H1 (cell line): Measurements from ENCODE around the gene CALU. TPM values are rescaled to one million over a fixed set of nuclear protein-coding genes. Genes with fewer than 3 reads are reported as not detected.

Source experiments
- CTCF ChIA-PET: fragments of 300-600 bp; sonication (Branson Sonifier 250); formaldehyde crosslinking; loops from one replicate; lab custom pipeline; 2021; ENCODE audit not compliant: partially characterized antibody; lab: Charles Lee
- POLR2A ChIA-PET: fragments of 300-600 bp; sonication (Branson Sonifier 250); formaldehyde crosslinking; loops from one replicate; lab custom pipeline; 2021; ENCODE audit warnings: inconsistent platforms; ENCODE audit not compliant: partially characterized antibody; lab: Charles Lee
- DNase-seq, 2 experiments: peaks; one replicate each; pipeline versions ENCODE4 v3.0.0 to v3.0.0-alpha.2; 2010 to 2022; ENCODE audit warnings: low spot score in 2 of 2, low read depth in 1 of 2, mixed read lengths in 1 of 2
- FAIRE-seq: peaks from 2 replicates; lab custom pipeline; 2011; peaks lifted over from hg19 to GRCh38; lab: Jason Lieb, UNC
- H2AFZ ChIP-seq: 2 replicates; pipeline ENCODE4 v1.8.1; 2012; ENCODE audit warnings: low read length, inconsistent platforms
- H2AK5ac ChIP-seq: 2 replicates; pipeline ENCODE4 v1.6.1; 2013; ENCODE audit warnings: low read depth, low read length
- H2BK120ac ChIP-seq: replicated peaks from 2 replicates; pipeline ENCODE3; 2013; ENCODE audit warnings: low read depth, low read length, inconsistent platforms
- H2BK12ac ChIP-seq: 2 replicates; pipeline ENCODE4 v1.6.1; 2013; ENCODE audit warnings: low read depth, low read length
- H2BK15ac ChIP-seq: 2 replicates; pipeline ENCODE4 v1.6.1; 2013; ENCODE audit warnings: low read length
- H2BK20ac ChIP-seq: 2 replicates; pipeline ENCODE4 v1.6.1; 2013; ENCODE audit warnings: low read length
- H2BK5ac ChIP-seq: 2 replicates; pipeline ENCODE4 v1.6.1; 2013; ENCODE audit warnings: low read depth, low read length
- H3K14ac ChIP-seq: 2 replicates; pipeline ENCODE4 v1.6.1; 2013; ENCODE audit warnings: inconsistent platforms; ENCODE audit not compliant: insufficient read length
- H3K18ac ChIP-seq: 2 replicates; pipeline ENCODE4 v1.6.1; 2013; ENCODE audit warnings: low read length; ENCODE audit errors: extremely low read depth
- H3K23ac ChIP-seq: 2 replicates; pipeline ENCODE4 v1.6.1; 2013; ENCODE audit warnings: inconsistent platforms; ENCODE audit not compliant: insufficient read length
- H3K23me2 ChIP-seq: 2 replicates; pipeline ENCODE4 v1.6.1; 2013; ENCODE audit warnings: low read depth, low read length
- H3K27ac ChIP-seq: 2 replicates; pipeline ENCODE4 v1.6.1; 2011; ENCODE audit warnings: low read depth, low read length, inconsistent platforms
- H3K27me3 ChIP-seq, 4 experiments: replicated peaks in 1 of 4; 1 replicate in 1 of 4; 2 replicates in 3 of 4; pipeline versions ENCODE4 v1.6.1 to v1.8.1; 2011 to 2013; ENCODE audit warnings: low read length in 3 of 4, mild to moderate bottlenecking in 3 of 4, inconsistent platforms in 2 of 4, mixed read lengths in 2 of 4, moderate library complexity in 1 of 4; ENCODE audit not compliant: control insufficient read depth in 3 of 4, insufficient read depth in 3 of 4; ENCODE audit errors: extremely low read depth in 1 of 4
- H3K36me3 ChIP-seq, 4 experiments: 2 replicates each; pipeline versions ENCODE4 v1.6.1 to v1.8.1; 2011 to 2013; ENCODE audit warnings: mild to moderate bottlenecking in 4 of 4, low read length in 3 of 4, moderate library complexity in 2 of 4, control low read depth in 1 of 4, inconsistent platforms in 1 of 4; ENCODE audit not compliant: insufficient read depth in 4 of 4, control insufficient read depth in 2 of 4
- H3K4ac ChIP-seq: replicated peaks from 2 replicates; pipeline ENCODE3; 2013; ENCODE audit warnings: low read length, low read depth, mixed read lengths, inconsistent platforms; ENCODE audit not compliant: insufficient read length
- H3K4me1 ChIP-seq, 4 experiments: replicated peaks in 1 of 4; 1 replicate in 1 of 4; 2 replicates in 3 of 4; pipeline versions ENCODE4 v1.6.1 to v1.8.1; 2011 to 2013; ENCODE audit warnings: low read length in 3 of 4, inconsistent platforms in 2 of 4, mixed read lengths in 1 of 4; ENCODE audit not compliant: insufficient read depth in 4 of 4, control insufficient read depth in 3 of 4
- H3K4me2 ChIP-seq, 2 experiments: 2 replicates each; pipeline versions ENCODE4 v1.6.1 to v1.8.1; 2011 to 2013; ENCODE audit warnings: low read depth in 2 of 2, low read length in 2 of 2, control low read depth in 1 of 2, inconsistent platforms in 1 of 2, mild to moderate bottlenecking in 1 of 2; ENCODE audit not compliant: insufficient read depth in 1 of 2
- H3K4me3 ChIP-seq, 4 experiments: fragments of 200-600, 300-600 bp in 1 of 4; sonication (generic), shearing (Covaris generic), sonication (Bioruptor Twin) in 1 of 4; 2 replicates each; pipeline versions ENCODE4 v1.5.1 to v1.8.1; 2011 to 2016; ENCODE audit warnings: low read length in 4 of 4, low read depth in 3 of 4, control low read depth in 2 of 4, inconsistent platforms in 2 of 4, mild to moderate bottlenecking in 2 of 4, mixed read lengths in 1 of 4, moderate library complexity in 1 of 4; ENCODE audit not compliant: insufficient read depth in 2 of 4; ENCODE audit errors: extremely low read depth in 1 of 4
- H3K56ac ChIP-seq: replicated peaks from 2 replicates; pipeline ENCODE3; 2013; ENCODE audit warnings: low read depth, mild to moderate bottlenecking, mixed read lengths, low read length, inconsistent platforms; ENCODE audit not compliant: insufficient read length
- H3K79me1 ChIP-seq: 2 replicates; pipeline ENCODE4 v1.6.1; 2013; ENCODE audit warnings: low read depth, low read length, control low read depth
- H3K79me2 ChIP-seq, 2 experiments: 2 replicates each; pipeline versions ENCODE4 v1.6.1 to v1.8.1; 2012 to 2013; ENCODE audit warnings: low read length in 2 of 2, mild to moderate bottlenecking in 2 of 2, inconsistent platforms in 1 of 2; ENCODE audit not compliant: insufficient read depth in 2 of 2, control insufficient read depth in 1 of 2
- H3K9ac ChIP-seq, 4 experiments: replicated peaks in 1 of 4; 1 replicate in 1 of 4; 2 replicates in 3 of 4; pipeline versions ENCODE4 v1.6.1 to v1.8.1; 2011 to 2013; ENCODE audit warnings: low read depth in 3 of 4, low read length in 3 of 4, control low read depth in 2 of 4, mild to moderate bottlenecking in 2 of 4, moderate library complexity in 2 of 4, inconsistent platforms in 1 of 4; ENCODE audit errors: extremely low read depth in 1 of 4
- H3K9me3 ChIP-seq, 2 experiments: 2 replicates each; pipeline versions ENCODE4 v1.6.1 to v1.8.1; 2012 to 2013; ENCODE audit warnings: mild to moderate bottlenecking in 2 of 2, moderate library complexity in 2 of 2, control low read depth in 1 of 2, inconsistent platforms in 1 of 2, low read depth in 1 of 2, low read length in 1 of 2, mixed read lengths in 1 of 2; ENCODE audit not compliant: insufficient read depth in 2 of 2
- H4K20me1 ChIP-seq, 2 experiments: replicated peaks in 1 of 2; 2 replicates each; pipeline versions ENCODE3 to v1.8.1; 2011 to 2013; ENCODE audit warnings: inconsistent platforms in 2 of 2, low read length in 2 of 2, mild to moderate bottlenecking in 1 of 2; ENCODE audit not compliant: insufficient read depth in 2 of 2, control insufficient read depth in 1 of 2
- H4K5ac ChIP-seq: 2 replicates; pipeline ENCODE4 v1.6.1; 2013; ENCODE audit warnings: low read length, low read depth, mixed read lengths, inconsistent platforms; ENCODE audit not compliant: insufficient read length
- H4K8ac ChIP-seq: 2 replicates; pipeline ENCODE4 v1.8.0; 2013; ENCODE audit warnings: mild to moderate bottlenecking, moderate library complexity, low read length, inconsistent platforms; ENCODE audit not compliant: insufficient read depth; ENCODE audit errors: extremely low read depth
- H4K91ac ChIP-seq: replicated peaks from 2 replicates; pipeline ENCODE3; 2013; ENCODE audit warnings: low read length, mixed read lengths, inconsistent platforms; ENCODE audit not compliant: insufficient read length
- MAFK ChIP-seq: IDR thresholded peaks from 2 replicates; pipeline ENCODE4 v1.6.1; 2012; ENCODE audit warnings: low read depth, mild to moderate bottlenecking, improper control_type of control experiment, low read length
- SIN3A ChIP-seq, 2 experiments: IDR thresholded peaks in 1 of 2; conservative IDR thresholded peaks in 1 of 2; 2 replicates each; pipeline ENCODE4 v1.6.1; 2011 to 2012; ENCODE audit warnings: low read length in 2 of 2, improper control_type of control experiment in 1 of 2, low read depth in 1 of 2, mild to moderate bottlenecking in 1 of 2
- SIX5 ChIP-seq: IDR thresholded peaks from 2 replicates; pipeline ENCODE4 v1.6.1; 2011; ENCODE audit warnings: mild to moderate bottlenecking, low read depth, low read length
- SP4 ChIP-seq: IDR thresholded peaks from 2 replicates; pipeline ENCODE4 v1.6.1; 2012; ENCODE audit warnings: low read length, inconsistent platforms
- SUZ12 ChIP-seq: fragments of 200-600 bp; sonication (generic); IDR thresholded peaks from 2 replicates; pipeline ENCODE4 v1.6.1; 2012; ENCODE audit warnings: mild to moderate bottlenecking, inconsistent platforms, low read length, moderate library complexity, mixed read lengths
- TAF1 ChIP-seq: IDR thresholded peaks from 2 replicates; pipeline ENCODE4 v1.6.1; 2011; ENCODE audit warnings: mild to moderate bottlenecking, low read depth, low read length
- TBP ChIP-seq: IDR thresholded peaks from 2 replicates; pipeline ENCODE4 v1.6.1; 2011; ENCODE audit warnings: low read depth, low read length, improper control_type of control experiment
- WGBS, 2 experiments: shearing (Covaris generic) in 1 of 2; methylation state at CpG; one replicate each; pipeline versions ENCODE4 v1.1.6 to v1.1.7; 2013 to 2015; ENCODE audit warnings: low lambda C conversion rate in 2 of 2, mixed read lengths in 2 of 2, inconsistent platforms in 1 of 2, low coverage in 1 of 2, missing lambda C conversion rate in 1 of 2; ENCODE audit not compliant: insufficient replicate concordance in 2 of 2, insufficient coverage in 1 of 2, insufficient read length in 1 of 2; ENCODE audit errors: extremely low coverage in 1 of 2, missing lambda C conversion rate in 1 of 2; 5-methylcytosine and 5-hydroxymethylcytosine counted together
- long read RNA-seq, 2 experiments: library from RNA in 1 of 2; library from capped mRNA in 1 of 2; stranded (forward); transcript quantifications; one replicate each; pipeline ENCODE4 v2.0.0, GENCODE V29; 2021; ENCODE audit warnings: inconsistent platforms in 1 of 2
- polyA minus RNA-seq, 3 experiments: library from RNA; depleted of rRNA, polyadenylated mRNA; stranded (reverse); fragments of >200 nt; gene quantifications; 1 replicate in 2 of 3; 2 replicates in 1 of 3; pipeline ENCODE4 v1.2.3, GENCODE V29; 2011
- polyA plus RNA-seq, 7 experiments: library from polyadenylated mRNA; depleted of rRNA in 3 of 7; stranded (reverse) in 5 of 7; unstranded in 2 of 7; fragments of >200 nt in 5 of 7; fragments of 200-250 nt in 2 of 7; gene quantifications; 1 replicate in 5 of 7; 2 replicates in 1 of 7; 4 replicates in 1 of 7; pipeline versions ENCODE4 v1.2.1 to v1.2.3, GENCODE V29; 2011 to 2013; ENCODE audit warnings: missing spikeins in 2 of 7, mixed read lengths in 2 of 7
- total RNA-seq: library from RNA; stranded (reverse); fragmentation: NEBNext Ultra II Directional; extraction: Animal tissue kit (Norgen Biotek cat#: 25700); gene quantifications from 2 replicates; pipeline ENCODE4 v1.2.1, GENCODE V29; 2021

Gene CALU
- total RNA-seq: 169 and 170 TPM in 2 replicates
- polyA plus RNA-seq (2011; rRNA removed): 36.2 and 67.2 TPM in 2 replicates
- 86.8 TPM for polyA plus RNA-seq (2011; cell fraction: cytosol; rRNA removed)
- polyA plus RNA-seq (2011; cell fraction: nucleus; rRNA removed): 24.5 TPM
- 111 to 179 TPM (median 130 TPM) in 4 replicates for polyA plus RNA-seq (2012, experiment 1 of 2)
- 16.1 TPM for polyA plus RNA-seq (2012, experiment 2 of 2)
- polyA plus RNA-seq (2013, experiment 1 of 2): 264 TPM
- polyA plus RNA-seq (2013, experiment 2 of 2): 334 TPM
- polyA minus RNA-seq (2011; rRNA and poly(A)+ RNA removed): 66.5 and 93.6 TPM in 2 replicates
- polyA minus RNA-seq (2011; cell fraction: cytosol; rRNA and poly(A)+ RNA removed): 59.4 TPM
- polyA minus RNA-seq (2011; cell fraction: nucleus; rRNA and poly(A)+ RNA removed): 47.6 TPM
- long read RNA-seq, experiment 1, transcript CALU-201 (7 exons, 3,357 nt): major isoform, 7 of 146 reads
- long read RNA-seq, experiment 1, partial matches to known transcripts: 133 of 146 reads
- long read RNA-seq, experiment 1, other reads (novel, unspliced or antisense): 3 of 146 reads
- long read RNA-seq, experiment 2, transcript CALU-201 (7 exons, 3,357 nt): major isoform, 152 of 225 reads
- long read RNA-seq, experiment 2, transcript CALU-202 (7 exons, 2,438 nt): minor isoform, 33 of 225 reads
- long read RNA-seq, experiment 2, partial matches to known transcripts: 23 of 225 reads
- long read RNA-seq, experiment 2, other reads (novel, unspliced or antisense): 17 of 225 reads

DNA sequence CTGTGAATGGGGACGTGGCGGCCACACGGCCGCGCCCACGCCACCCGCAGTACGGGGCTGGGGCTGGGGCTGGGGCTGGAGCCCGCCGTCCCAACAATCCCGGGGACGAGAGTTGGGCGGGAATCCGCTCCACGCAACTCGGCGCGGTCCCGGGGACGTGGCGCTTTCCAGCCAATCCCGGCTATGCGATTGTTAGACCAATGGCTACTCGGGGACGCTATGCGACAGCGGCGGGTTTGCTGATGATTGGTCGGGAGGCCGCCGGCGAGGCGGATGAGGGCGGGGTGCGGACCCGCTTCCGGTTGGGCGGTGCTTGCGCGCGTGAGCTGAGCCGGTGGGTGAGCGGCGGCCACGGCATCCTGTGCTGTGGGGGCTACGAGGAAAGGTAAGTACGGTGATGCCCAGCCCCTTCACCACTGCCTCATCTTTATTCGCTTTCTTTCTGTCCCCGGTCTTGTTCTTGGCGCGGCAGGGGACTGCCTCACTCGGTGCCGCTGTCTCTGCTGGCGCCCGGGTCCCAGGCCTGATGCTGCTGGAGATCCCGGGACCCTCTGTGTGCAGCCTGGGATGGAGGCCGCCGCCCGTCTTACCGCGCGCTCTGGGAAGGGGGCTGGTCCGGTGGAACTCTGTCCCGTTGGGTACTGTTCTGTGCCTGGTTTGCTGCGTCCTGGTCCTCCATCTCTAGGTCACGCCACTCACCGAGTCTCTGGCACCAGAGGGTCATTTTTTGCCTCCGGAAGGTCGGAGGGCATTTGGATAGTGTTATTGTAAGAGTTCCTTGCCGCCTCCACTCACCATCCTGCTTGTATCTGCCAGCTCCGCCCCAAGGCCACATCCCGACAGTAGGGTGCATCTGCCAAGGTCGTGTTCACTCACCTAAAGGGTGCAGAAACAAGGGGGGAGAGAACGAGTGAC lies at the start of gene CALU:
TSS of gene CALU (plus strand) at position 312 of the 915 bp plus-strand sequence. CDS start 9,225 bp downstream, outside the sequence.
- H3K4ac ChIP-seq: peak within 1 kb of the TSS; percentile 63
- H3K4me3 ChIP-seq: peak within 1 kb of the TSS; percentile 87 to 96 (median 93)
- DNase-seq (peak; percentile 82 to 94), FAIRE-seq (no peak)
- peak within 1 kb of the TSS; percentile 92 for H4K5ac ChIP-seq
- ChIA-PET POLR2A (interaction anchor here (0.6 to 2.8 kb wide), 22 partner anchors 9 to 332 kb away, joined by 3 to 11 read pairs (median 4); partner anchors contain the start of genes ATP6V1F and OPN1SW), CTCF (interaction anchor here (0.8 to 2.5 kb wide), 8 partner anchors 14 to 140 kb away, joined by 3 to 16 read pairs (median 4); partner anchors contain the start of gene GARIN1A)
- no peaks in the 10 kb centered on the region; the same call in 1 of the 2 replicates for H3K79me1 ChIP-seq
- no peak within 1 kb of the TSS for H2BK15ac ChIP-seq
- peak within 1 kb of the TSS; percentile 45; the same call in 1 of the 2 replicates for H2AFZ ChIP-seq
- peak within 1 kb of the TSS; percentile 78 to 93 (median 92) for H3K9ac ChIP-seq
- peaks cover 12 to 25% of the 10 kb centered on the region in 2 experiments for H4K20me1 ChIP-seq
- H3K36me3 ChIP-seq: no peaks in the 10 kb centered on the region; a peak in 1 of 8 replicates
- H3K79me2 ChIP-seq: peaks cover 37 to 51% of the 10 kb centered on the region in 2 experiments
- H3K18ac ChIP-seq: peak within 1 kb of the TSS; percentile 85
- no peak within 1 kb of the TSS for H2BK120ac ChIP-seq
- peak within 1 kb of the TSS; percentile 53 for H2BK5ac ChIP-seq
- peak within 1 kb of the TSS; percentile 79 for H3K56ac ChIP-seq
- peaks cover 0 to 5% (median 2%) of the 10 kb centered on the region in 4 experiments; a peak in 3 of 7 replicates for H3K4me1 ChIP-seq
- H2BK20ac ChIP-seq: no peak within 1 kb of the TSS
- peak within 1 kb of the TSS; percentile 77 to 83 for H3K4me2 ChIP-seq
- H3K27ac ChIP-seq: peak within 1 kb of the TSS; percentile 76
- peaks cover 7% of the 10 kb centered on the region for H3K23me2 ChIP-seq
- 1% methylated on average over 66 of the region's 74 CpGs; no CpG with 5 or more reads in 1 of the 2 experiments for WGBS, 2 experiments
- no peak within 1 kb of the TSS for H3K14ac ChIP-seq
- H2AK5ac ChIP-seq: peak within 1 kb of the TSS; percentile 43; the same call in 1 of the 2 replicates
- H2BK12ac ChIP-seq: no peak within 1 kb of the TSS; the same call in 1 of the 2 replicates
- no peak within 1 kb of the TSS for H3K23ac ChIP-seq
- H3K27me3 ChIP-seq: peaks cover 0 to 1% (median 0%) of the 10 kb centered on the region in 4 experiments; a peak in 2 of 7 replicates
- H4K91ac ChIP-seq: peak within 1 kb of the TSS; percentile 79
- H4K8ac ChIP-seq: peak within 1 kb of the TSS; percentile 96; the same call in 1 of the 2 replicates
- H3K9me3 ChIP-seq: no peaks in the 10 kb centered on the region
- TF ChIP-seq SIN3A (conservative IDR thresholded peaks at IDR 0.05 in 1 of 2, IDR thresholded peaks at IDR 0.05 in 1 of 2; ENCODE audit: low read depth in 1 of 2, low read length in 2 of 2): peak in 1 of 2 experiments; percentile 81; a peak in 1 of 4 replicates
- no peak for TF ChIP-seq SUZ12
- peak; percentile 63 for TF ChIP-seq TBP
- no peak for TF ChIP-seq MAFK
- no peak for TF ChIP-seq SIX5
- peak; percentile 63; the same call in 1 of the 2 replicates for TF ChIP-seq SP4
- peak; percentile 83 for TF ChIP-seq TAF1
